Astrocyte of the cerebellum (primary cell): ENCODE data around the gene ATAD2B.

ENCODE experiments used
- DNase-seq: peaks from one replicate; pipeline ENCODE4 v3.0.0-alpha.2; 2011; ENCODE audit warnings: low read depth
- H3K4me3 ChIP-seq: 2 replicates; pipeline ENCODE4 v1.5.1; 2011; ENCODE audit warnings: mild to moderate bottlenecking, low read depth, low read length, moderate library complexity
- in situ Hi-C: cut with HindIII; loops from 2 replicates; pipeline ENCODE4 v1.10.0; 2017; ENCODE audit warnings: low sequenced_read_pairs
- TF ChIP-seq, protein P1 (sequence below): IDR thresholded peaks from 2 replicates; pipeline ENCODE4 v1.5.1; 2012; ENCODE audit warnings: low read length, low read depth, moderate library complexity, mild to moderate bottlenecking; ENCODE audit errors: missing control alignments

The ATAD2B gene

DNA sequence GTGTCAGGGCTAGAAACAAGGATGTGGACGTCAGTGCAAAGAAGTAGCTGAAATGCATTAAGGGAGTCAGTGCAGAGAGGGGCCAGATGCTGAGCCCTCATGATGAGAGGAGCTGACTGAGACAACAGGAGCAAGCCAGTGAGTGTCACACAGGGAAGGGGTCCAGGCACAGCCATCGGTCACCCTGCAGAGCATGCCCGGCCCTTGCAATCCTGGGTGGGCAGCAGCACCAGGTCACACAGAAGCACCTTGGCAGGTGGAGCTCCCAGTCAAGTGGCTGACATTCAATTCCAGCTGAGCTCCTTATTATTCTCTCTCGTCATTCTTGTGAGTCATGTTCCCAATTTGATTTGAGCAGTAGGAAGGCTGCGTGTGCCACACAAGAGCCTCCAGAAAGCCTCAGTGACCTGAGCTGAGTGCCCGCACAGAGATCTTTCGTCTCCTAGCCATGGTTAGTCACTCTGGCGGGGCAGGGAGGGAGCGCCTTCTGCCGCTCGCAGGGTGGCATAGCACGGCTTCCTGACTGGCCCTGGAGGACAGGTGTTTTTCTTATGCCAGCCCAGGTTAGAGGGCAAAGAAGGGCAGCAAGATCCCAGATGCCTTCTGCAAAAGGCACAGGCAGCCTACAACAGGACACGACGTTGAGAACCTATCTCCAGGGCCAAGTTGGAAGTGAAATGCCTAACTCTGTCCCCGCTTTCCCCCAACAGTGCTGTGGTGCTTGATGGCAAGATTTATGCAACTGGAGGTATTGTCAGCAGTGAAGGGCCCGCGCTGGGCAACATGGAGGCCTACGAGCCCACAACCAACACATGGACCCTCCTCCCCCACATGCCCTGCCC, 220.9 kb downstream of the ATAD2B start:
- in situ Hi-C loops, result no loop called here
- TF ChIP-seq, protein P1, sequence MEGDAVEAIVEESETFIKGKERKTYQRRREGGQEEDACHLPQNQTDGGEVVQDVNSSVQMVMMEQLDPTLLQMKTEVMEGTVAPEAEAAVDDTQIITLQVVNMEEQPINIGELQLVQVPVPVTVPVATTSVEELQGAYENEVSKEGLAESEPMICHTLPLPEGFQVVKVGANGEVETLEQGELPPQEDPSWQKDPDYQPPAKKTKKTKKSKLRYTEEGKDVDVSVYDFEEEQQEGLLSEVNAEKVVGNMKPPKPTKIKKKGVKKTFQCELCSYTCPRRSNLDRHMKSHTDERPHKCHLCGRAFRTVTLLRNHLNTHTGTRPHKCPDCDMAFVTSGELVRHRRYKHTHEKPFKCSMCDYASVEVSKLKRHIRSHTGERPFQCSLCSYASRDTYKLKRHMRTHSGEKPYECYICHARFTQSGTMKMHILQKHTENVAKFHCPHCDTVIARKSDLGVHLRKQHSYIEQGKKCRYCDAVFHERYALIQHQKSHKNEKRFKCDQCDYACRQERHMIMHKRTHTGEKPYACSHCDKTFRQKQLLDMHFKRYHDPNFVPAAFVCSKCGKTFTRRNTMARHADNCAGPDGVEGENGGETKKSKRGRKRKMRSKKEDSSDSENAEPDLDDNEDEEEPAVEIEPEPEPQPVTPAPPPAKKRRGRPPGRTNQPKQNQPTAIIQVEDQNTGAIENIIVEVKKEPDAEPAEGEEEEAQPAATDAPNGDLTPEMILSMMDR, result no peak
- no peak for DNase-seq
- no peak overlapping the region for H3K4me3 ChIP-seq

DNA sequence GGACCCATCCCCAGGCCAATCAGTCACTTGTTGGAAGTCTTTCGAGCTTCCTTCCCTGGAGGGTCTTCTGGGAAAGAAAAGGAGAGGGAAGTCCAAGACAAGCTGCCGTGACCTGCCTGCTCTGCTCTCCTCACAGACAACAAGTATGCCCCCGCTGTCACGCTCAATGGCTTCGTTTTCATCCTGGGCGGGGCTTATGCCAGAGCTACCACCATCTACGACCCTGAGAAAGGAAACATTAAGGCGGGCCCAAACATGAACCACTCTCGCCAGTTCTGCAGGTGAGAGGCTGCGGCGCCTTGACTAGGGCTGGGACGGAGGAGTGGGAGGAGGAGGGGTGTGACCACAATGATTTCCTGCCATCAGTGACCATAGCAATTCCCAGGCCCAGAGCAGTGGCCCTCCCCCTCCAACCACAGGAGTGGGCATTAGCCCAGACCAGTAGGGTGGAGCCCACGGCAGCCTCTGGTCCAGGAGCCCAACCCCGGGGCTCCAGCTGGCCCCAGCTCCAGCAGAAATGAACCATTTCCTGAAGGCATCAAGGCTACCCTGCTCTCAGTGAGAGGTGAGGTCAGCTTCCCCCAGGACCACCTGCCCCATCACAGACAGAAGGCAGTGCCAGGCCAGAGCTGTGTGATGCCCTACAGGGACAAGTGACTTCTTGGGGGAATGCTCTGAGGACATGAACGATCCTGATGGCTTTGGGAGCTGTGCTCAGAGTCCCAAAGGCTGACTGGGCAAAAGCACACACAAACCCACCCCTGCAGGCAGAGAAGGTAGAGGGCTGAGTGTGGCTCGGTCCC, 223.1 kb downstream of the ATAD2B start:
- no peak overlapping the region for H3K4me3 ChIP-seq
- DNase-seq, result peak; percentile 22
- TF ChIP-seq, protein P1, result no peak
- in situ Hi-C loops, result no loop called here

DNA sequence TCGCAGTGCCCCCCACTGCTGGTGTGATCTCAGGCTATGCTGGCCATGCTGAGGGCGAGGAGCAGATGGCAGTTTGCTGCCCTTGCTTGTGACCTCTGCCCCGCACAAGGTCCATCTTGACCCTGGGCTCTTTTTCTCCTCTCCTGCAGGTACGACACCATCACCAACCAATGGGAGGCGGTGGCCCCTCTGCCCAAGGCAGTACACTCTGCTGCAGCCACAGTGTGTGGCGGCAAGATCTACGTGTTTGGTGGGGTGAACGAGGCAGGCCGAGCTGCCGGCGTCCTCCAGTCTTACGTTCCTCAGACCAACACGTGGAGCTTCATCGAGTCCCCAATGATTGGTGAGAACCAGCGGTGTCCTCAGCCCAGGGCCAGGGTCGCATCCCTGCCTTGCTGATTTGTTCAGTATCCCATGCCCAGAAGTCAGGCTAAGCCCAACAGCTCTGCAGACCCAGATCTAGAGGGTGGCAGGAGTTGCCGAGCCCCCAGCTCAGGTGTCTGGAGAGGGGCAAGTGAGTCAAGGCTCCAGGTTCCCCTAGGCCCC, 223.8 kb downstream of the ATAD2B start:
- TF ChIP-seq, protein P1, result no peak
- no peak overlapping the region for H3K4me3 ChIP-seq
- no peak for DNase-seq
- in situ Hi-C loops, result no loop called here

DNA sequence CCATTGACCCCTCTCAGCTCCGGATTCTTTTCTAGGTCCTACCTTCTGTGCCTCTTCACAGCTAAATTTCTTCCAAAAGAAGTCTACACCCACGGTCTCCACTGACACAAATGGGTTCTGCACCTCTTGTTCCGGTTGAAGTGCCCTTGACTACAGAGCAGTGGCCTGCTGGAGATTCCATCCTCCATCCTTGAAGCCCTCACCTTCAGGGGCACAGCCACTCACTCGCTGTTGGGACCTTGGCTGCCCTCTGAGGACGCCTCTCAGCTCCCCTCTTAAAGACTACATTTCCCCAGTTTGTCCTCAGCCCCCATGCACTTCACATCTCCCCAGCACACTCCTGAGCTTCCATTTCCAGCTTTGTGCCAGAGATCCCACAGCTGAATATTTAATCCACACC, 226.3 kb downstream of the ATAD2B start:
- H3K4me3 ChIP-seq, result no peak overlapping the region
- TF ChIP-seq, protein P1, result no peak
- in situ Hi-C loops, result no loop called here
- no peak for DNase-seq

DNA sequence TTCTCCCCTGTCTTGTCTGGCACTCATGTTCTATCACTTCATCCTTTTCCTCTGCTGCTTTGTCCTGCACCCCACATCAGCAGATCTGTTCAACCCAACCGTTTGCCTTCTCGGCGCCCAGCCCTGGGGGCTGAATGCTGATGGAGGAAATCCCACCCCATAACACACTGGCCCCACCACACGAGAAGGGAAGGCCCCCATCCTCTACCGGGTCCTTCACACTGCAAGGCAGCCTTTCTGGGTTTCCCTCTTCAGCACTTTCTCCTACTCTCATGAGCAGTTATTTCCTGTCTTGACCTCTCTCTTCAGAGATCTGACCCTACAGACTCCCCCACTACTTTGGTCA, 227.4 kb downstream of the ATAD2B start:
- no peak overlapping the region for H3K4me3 ChIP-seq
- DNase-seq, result no peak
- TF ChIP-seq, protein P1, result no peak
- in situ Hi-C loops, result loop anchor here (5.0 kb wide), 1 partner anchor 53 kb away; no protein-coding TSS in a partner anchor

DNA sequence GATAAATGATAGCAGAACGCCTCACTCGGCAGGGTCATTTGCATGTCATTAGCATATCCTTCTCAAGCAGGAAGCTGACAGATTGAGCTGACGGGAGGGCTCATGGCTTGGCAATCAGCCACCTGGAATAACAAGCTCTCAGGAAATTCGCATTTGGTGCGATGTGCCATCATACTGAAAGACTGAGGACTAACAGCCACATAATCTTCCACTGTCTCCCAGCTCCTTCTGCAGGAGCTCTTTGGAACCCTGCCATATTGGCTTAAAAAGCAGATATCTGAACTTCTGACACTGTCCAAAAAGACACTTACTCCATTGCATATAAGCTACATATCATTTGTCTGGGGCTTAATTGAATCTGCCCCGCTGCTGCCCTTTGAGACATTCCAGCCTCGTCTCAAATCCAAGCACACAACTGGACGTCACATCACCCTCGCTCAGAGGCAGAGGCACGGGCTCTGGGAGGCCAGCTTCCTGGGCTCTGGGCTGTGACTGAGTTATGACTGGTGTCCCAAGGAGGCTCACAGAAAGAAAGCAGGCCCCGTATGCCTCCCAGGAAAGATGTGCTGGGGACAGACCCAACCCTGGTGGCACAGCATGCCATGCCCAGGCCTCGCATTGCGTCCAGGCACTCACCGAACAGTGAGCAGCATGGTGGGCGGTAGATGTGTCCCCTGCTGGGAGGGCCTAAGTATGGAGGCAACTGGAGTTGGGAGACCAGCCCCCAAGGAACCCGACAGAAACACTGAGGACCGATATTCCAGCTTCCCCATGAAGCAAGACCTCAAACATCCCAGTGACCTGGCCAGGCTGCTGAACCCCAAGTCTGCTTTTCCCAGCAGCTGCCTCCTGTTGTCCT, 228.0 kb downstream of the ATAD2B start:
- in situ Hi-C loops, result loop anchor here (5.0 kb wide), 1 partner anchor 53 kb away; no protein-coding TSS in a partner anchor
- TF ChIP-seq, protein P1, result no peak
- DNase-seq, result peak; percentile 20

More for the DNA sequence above, 228.0 kb downstream of the ATAD2B start:
- H3K4me3 ChIP-seq, result no peak overlapping the region
